HepG2 (cell line): ENCODE measurements around the gene CAMK2A. TPM values are rescaled to one million over a fixed set of nuclear protein-coding genes. Genes with fewer than 3 reads are reported as not detected.

Experiments used
- DNMT1 ChIP-seq: sonication (generic); formaldehyde crosslinking; IDR thresholded peaks from 2 replicates; pipeline ENCODE4 v1.5.1; 2020; ENCODE audit warnings: mild to moderate bottlenecking, missing genetic modification reagents
- GABPB1 ChIP-seq: IDR thresholded peaks from 2 replicates; pipeline ENCODE4 v1.6.1; 2016; ENCODE audit warnings: mild to moderate bottlenecking, missing genetic modification reagents, moderate library complexity, missing compliant biosample characterization
- GFI1 ChIP-seq: sonication (generic); formaldehyde crosslinking; IDR thresholded peaks from 2 replicates; pipeline ENCODE4 v1.5.0; 2020; ENCODE audit warnings: missing genetic modification reagents, mild to moderate bottlenecking, borderline replicate concordance
- HNF4A ChIP-seq: sonication (generic); formaldehyde crosslinking; IDR thresholded peaks from 2 replicates; pipeline ENCODE4 v1.4.0; 2020; ENCODE audit warnings: missing genetic modification reagents
- HOXA7 ChIP-seq: sonication (generic); formaldehyde crosslinking; IDR thresholded peaks from 2 replicates; pipeline ENCODE4 v1.8.1; 2022; ENCODE audit warnings: mild to moderate bottlenecking, missing genetic modification reagents, moderate library complexity
- KAT8 ChIP-seq: IDR thresholded peaks from 2 replicates; pipeline ENCODE4 v1.6.1; 2016; ENCODE audit warnings: missing genetic modification reagents, missing compliant biosample characterization
- NR2F2 ChIP-seq: IDR thresholded peaks from 2 replicates; pipeline ENCODE4 v1.6.1; 2012; ENCODE audit warnings: low read depth, inconsistent platforms, borderline replicate concordance
- RXRB ChIP-seq: IDR thresholded peaks from 2 replicates; pipeline ENCODE4 v1.6.1; 2016; ENCODE audit warnings: borderline replicate concordance, missing genetic modification reagents, missing compliant biosample characterization
- SALL1 ChIP-seq: sonication (generic); formaldehyde crosslinking; IDR thresholded peaks from 2 replicates; pipeline ENCODE4 v1.8.0; 2022; ENCODE audit warnings: mild to moderate bottlenecking, missing genetic modification reagents
- SP5 ChIP-seq: IDR thresholded peaks from 2 replicates; pipeline ENCODE4 v1.6.1; 2016; ENCODE audit warnings: low read depth, borderline replicate concordance
- XRCC5 ChIP-seq: fragments of 200-400 bp; formaldehyde crosslinking; optimal IDR thresholded peaks from 2 replicates; pipeline ENCODE3; 2017; ENCODE audit warnings: mild to moderate bottlenecking, low read length
- ZNF557 ChIP-seq: sonication (generic); formaldehyde crosslinking; IDR thresholded peaks from 2 replicates; pipeline ENCODE4 v1.4.0; 2020; ENCODE audit warnings: missing genetic modification reagents
- ZNF780A ChIP-seq: sonication (generic); formaldehyde crosslinking; IDR thresholded peaks from 2 replicates; pipeline ENCODE4 v1.8.0; 2022; ENCODE audit warnings: mild to moderate bottlenecking, missing genetic modification reagents, moderate library complexity
- ZNF782 ChIP-seq: sonication (generic); formaldehyde crosslinking; IDR thresholded peaks from 2 replicates; pipeline ENCODE4 v1.4.0; 2020; ENCODE audit warnings: missing genetic modification reagents, mild to moderate bottlenecking, borderline replicate concordance
- ZSCAN21 ChIP-seq: sonication (generic); formaldehyde crosslinking; IDR thresholded peaks from 2 replicates; pipeline ENCODE4 v1.8.0; 2022; ENCODE audit warnings: mild to moderate bottlenecking, missing genetic modification reagents, moderate library complexity, borderline replicate concordance
- ZSCAN31 ChIP-seq: sonication (generic); formaldehyde crosslinking; IDR thresholded peaks from 2 replicates; pipeline ENCODE4 v1.5.0; 2020; ENCODE audit warnings: low read depth, mild to moderate bottlenecking, missing genetic modification reagents
- polyA plus RNA-seq, 8 experiments: library from polyadenylated mRNA; depleted of rRNA in 3 of 8; stranded (reverse) in 7 of 8; unstranded in 1 of 8; fragments of >200 nt; fragmentation: Illumina TruSeq in 4 of 8; extraction: Trizol in 4 of 8; gene quantifications; 2 replicates each; pipeline versions ENCODE4 v1.2.1 to v1.2.3, GENCODE V29; 2011 to 2016; ENCODE audit warnings: low read depth in 4 of 8, missing spikeins in 1 of 8, mixed read lengths in 1 of 8; ENCODE audit not compliant: insufficient read depth in 1 of 8
- total RNA-seq, 5 experiments: library from RNA; depleted of rRNA; stranded (reverse); fragments of >200 nt; fragmentation: Illumina TruSeq; extraction: Trizol; gene quantifications; 2 replicates each; pipeline ENCODE4 v1.2.3, GENCODE V29; 2016; ENCODE audit warnings: low read depth in 1 of 5
- TF ChIP-seq, protein P1 (sequence below): sonication (generic); formaldehyde crosslinking; IDR thresholded peaks from 2 replicates; pipeline ENCODE4 v1.5.0; 2020; ENCODE audit warnings: missing genetic modification reagents
- TF ChIP-seq, protein P2 (sequence below): IDR thresholded peaks from 2 replicates; pipeline ENCODE4 v1.6.1; 2016; ENCODE audit warnings: missing compliant biosample characterization, missing genetic modification reagents, borderline replicate concordance
- TF ChIP-seq, protein P3 (sequence below): sonication (generic); formaldehyde crosslinking; IDR thresholded peaks from 2 replicates; pipeline ENCODE4 v1.5.0; 2020; ENCODE audit warnings: mild to moderate bottlenecking, missing genetic modification reagents
- TF ChIP-seq, protein P4 (sequence below): sonication (generic); formaldehyde crosslinking; IDR thresholded peaks from 2 replicates; pipeline ENCODE4 v1.5.0; 2020; ENCODE audit warnings: mild to moderate bottlenecking, missing genetic modification reagents, borderline replicate concordance
- TF ChIP-seq, protein P5 (sequence below): sonication (generic); formaldehyde crosslinking; IDR thresholded peaks from 2 replicates; pipeline ENCODE4 v1.8.0; 2023; ENCODE audit warnings: mild to moderate bottlenecking, missing genetic modification reagents

The CAMK2A gene
- total and polyA plus RNA-seq, 2 of the 13 experiments (the other 11 are each of a cell fraction or from before 2014, with no cell fraction given), result 0.11 TPM; not detected in 1

DNA sequence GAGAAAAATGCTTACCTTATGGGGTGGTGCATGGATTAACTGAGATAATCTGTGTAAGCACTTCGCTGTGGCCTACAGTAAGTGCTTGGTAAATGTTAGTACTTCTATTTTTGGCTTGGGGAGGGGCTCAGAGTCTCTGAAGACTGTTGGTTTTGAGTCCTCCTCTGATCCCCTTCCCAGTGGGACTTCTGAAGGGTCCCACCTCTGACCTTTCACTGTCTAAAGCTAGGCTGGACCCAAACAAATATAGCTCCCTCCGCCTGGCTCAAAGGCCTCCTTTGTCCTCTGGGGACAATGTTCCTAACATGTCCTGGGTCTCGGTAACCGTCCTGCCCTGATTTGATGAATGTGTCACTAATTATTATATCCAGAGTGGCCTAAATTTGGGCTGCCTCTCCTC is 34.8 kb downstream of the CAMK2A start (continued):
- no peak for TF ChIP-seq ZNF782 (CRISPR knock-in tag)
- no peak for TF ChIP-seq ZNF557 (CRISPR knock-in tag)
- TF ChIP-seq, protein P1, sequence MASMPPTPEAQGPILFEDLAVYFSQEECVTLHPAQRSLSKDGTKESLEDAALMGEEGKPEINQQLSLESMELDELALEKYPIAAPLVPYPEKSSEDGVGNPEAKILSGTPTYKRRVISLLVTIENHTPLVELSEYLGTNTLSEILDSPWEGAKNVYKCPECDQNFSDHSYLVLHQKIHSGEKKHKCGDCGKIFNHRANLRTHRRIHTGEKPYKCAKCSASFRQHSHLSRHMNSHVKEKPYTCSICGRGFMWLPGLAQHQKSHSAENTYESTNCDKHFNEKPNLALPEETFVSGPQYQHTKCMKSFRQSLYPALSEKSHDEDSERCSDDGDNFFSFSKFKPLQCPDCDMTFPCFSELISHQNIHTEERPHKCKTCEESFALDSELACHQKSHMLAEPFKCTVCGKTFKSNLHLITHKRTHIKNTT (CRISPR knock-in tag), result no peak
- no peak for TF ChIP-seq SALL1 (CRISPR knock-in tag)
- TF ChIP-seq, protein P2, sequence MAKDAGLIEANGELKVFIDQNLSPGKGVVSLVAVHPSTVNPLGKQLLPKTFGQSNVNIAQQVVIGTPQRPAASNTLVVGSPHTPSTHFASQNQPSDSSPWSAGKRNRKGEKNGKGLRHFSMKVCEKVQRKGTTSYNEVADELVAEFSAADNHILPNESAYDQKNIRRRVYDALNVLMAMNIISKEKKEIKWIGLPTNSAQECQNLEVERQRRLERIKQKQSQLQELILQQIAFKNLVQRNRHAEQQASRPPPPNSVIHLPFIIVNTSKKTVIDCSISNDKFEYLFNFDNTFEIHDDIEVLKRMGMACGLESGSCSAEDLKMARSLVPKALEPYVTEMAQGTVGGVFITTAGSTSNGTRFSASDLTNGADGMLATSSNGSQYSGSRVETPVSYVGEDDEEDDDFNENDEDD, result no peak
- peak; percentile 49 for TF ChIP-seq XRCC5
- TF ChIP-seq KAT8, result no peak
- no peak for TF ChIP-seq GABPB1 (CRISPR knock-in tag)
- peak; percentile 88 for TF ChIP-seq NR2F2
- TF ChIP-seq GFI1 (CRISPR knock-in tag), result peak; percentile 77
- TF ChIP-seq ZSCAN31 (CRISPR knock-in tag), result no peak
- peak; percentile 53; the same call in 1 of the 2 replicates for TF ChIP-seq HNF4A (CRISPR knock-in tag)
- no peak for TF ChIP-seq HOXA7 (CRISPR knock-in tag)
- no peak for TF ChIP-seq DNMT1 (CRISPR knock-in tag)
- TF ChIP-seq, protein P3, sequence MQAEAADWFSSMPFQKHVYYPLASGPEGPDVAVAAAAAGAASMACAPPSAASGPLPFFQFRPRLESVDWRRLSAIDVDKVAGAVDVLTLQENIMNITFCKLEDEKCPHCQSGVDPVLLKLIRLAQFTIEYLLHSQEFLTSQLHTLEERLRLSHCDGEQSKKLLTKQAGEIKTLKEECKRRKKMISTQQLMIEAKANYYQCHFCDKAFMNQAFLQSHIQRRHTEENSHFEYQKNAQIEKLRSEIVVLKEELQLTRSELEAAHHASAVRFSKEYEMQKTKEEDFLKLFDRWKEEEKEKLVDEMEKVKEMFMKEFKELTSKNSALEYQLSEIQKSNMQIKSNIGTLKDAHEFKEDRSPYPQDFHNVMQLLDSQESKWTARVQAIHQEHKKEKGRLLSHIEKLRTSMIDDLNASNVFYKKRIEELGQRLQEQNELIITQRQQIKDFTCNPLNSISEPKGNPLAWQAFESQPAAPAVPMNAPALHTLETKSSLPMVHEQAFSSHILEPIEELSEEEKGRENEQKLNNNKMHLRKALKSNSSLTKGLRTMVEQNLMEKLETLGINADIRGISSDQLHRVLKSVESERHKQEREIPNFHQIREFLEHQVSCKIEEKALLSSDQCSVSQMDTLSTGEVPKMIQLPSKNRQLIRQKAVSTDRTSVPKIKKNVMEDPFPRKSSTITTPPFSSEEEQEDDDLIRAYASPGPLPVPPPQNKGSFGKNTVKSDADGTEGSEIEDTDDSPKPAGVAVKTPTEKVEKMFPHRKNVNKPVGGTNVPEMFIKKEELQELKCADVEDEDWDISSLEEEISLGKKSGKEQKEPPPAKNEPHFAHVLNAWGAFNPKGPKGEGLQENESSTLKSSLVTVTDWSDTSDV, result no peak
- TF ChIP-seq ZSCAN21, result 0 out of 2 replicates have a peak, but pooled peaks have one; percentile 35
- TF ChIP-seq ZNF780A (CRISPR knock-in tag), result no peak
- no peak for TF ChIP-seq RXRB (CRISPR knock-in tag)
- peak; percentile 72; the same call in 1 of the 2 replicates for TF ChIP-seq SP5 (CRISPR knock-in tag)
- TF ChIP-seq, protein P4, sequence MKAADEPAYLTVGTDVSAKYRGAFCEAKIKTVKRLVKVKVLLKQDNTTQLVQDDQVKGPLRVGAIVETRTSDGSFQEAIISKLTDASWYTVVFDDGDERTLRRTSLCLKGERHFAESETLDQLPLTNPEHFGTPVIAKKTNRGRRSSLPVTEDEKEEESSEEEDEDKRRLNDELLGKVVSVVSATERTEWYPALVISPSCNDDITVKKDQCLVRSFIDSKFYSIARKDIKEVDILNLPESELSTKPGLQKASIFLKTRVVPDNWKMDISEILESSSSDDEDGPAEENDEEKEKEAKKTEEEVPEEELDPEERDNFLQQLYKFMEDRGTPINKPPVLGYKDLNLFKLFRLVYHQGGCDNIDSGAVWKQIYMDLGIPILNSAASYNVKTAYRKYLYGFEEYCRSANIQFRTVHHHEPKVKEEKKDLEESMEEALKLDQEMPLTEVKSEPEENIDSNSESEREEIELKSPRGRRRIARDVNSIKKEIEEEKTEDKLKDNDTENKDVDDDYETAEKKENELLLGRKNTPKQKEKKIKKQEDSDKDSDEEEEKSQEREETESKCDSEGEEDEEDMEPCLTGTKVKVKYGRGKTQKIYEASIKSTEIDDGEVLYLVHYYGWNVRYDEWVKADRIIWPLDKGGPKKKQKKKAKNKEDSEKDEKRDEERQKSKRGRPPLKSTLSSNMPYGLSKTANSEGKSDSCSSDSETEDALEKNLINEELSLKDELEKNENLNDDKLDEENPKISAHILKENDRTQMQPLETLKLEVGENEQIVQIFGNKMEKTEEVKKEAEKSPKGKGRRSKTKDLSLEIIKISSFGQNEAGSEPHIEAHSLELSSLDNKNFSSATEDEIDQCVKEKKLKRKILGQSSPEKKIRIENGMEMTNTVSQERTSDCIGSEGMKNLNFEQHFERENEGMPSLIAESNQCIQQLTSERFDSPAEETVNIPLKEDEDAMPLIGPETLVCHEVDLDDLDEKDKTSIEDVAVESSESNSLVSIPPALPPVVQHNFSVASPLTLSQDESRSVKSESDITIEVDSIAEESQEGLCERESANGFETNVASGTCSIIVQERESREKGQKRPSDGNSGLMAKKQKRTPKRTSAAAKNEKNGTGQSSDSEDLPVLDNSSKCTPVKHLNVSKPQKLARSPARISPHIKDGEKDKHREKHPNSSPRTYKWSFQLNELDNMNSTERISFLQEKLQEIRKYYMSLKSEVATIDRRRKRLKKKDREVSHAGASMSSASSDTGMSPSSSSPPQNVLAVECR, result no peak
- TF ChIP-seq, protein P5, sequence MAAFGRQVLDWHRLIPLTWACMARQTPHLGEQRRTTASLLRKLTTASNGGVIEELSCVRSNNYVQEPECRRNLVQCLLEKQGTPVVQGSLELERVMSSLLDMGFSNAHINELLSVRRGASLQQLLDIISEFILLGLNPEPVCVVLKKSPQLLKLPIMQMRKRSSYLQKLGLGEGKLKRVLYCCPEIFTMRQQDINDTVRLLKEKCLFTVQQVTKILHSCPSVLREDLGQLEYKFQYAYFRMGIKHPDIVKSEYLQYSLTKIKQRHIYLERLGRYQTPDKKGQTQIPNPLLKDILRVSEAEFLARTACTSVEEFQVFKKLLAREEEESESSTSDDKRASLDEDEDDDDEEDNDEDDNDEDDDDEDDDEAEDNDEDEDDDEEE (CRISPR knock-in tag), result no peak
